Pancreas (tissue), 10 donors: ENCODE data around the gene HOXD12. TPM values are rescaled to one million over a fixed set of nuclear protein-coding genes. Genes with fewer than 3 reads are reported as not detected.

Experiments used
- ATAC-seq, 4 donors: fragments of 200-7000 bp; cut with Tn5 transposase; one replicate each; pipeline versions ENCODE4 v1.8.0 to v1.9.1; 2020; ENCODE audit warnings: mild to moderate bottlenecking in 4 of 4, moderate library complexity in 4 of 4
- DNase-seq, 6 donors: peaks; one replicate each; pipeline ENCODE4 v3.0.0-alpha.2; 2020
- FAIRE-seq: peaks from 2 replicates; lab custom pipeline; 2012; peaks lifted over from hg19 to GRCh38; lab: Jason Lieb, UNC
- H3K27ac ChIP-seq, 4 donors: fragments of 200-600 bp; sonication (generic); 1 replicate in 3 of 4; 2 replicates in 1 of 4; pipeline versions ENCODE4 v1.5.0 to v1.8.0; 2020
- H3K27me3 ChIP-seq, 4 donors: fragments of 200-600 bp; one replicate each; pipeline ENCODE4 v1.8.0; 2021
- H3K36me3 ChIP-seq, 3 donors: fragments of 200-600 bp; sonication (generic) in 1 of 3; one replicate each; pipeline versions ENCODE4 v1.5.0 to v1.8.0; 2020 to 2021
- H3K4me1 ChIP-seq, 3 donors: fragments of 200-600 bp; one replicate each; pipeline ENCODE4 v1.8.0; 2021
- H3K4me3 ChIP-seq, 4 donors: fragments of 200-600 bp; sonication (generic) in 2 of 4; one replicate each; pipeline versions ENCODE4 v1.5.0 to v1.8.0; 2020 to 2021
- H3K9me3 ChIP-seq, 4 donors: fragments of 200-600 bp; one replicate each; pipeline ENCODE4 v1.8.0; 2021
- WGBS, 2 donors: extraction: QIAGEN DNeasy Blood & Tissue Kit; methylation state at CpG; one replicate each; pipeline ENCODE4 v1.1.7; 2013; 5-methylcytosine and 5-hydroxymethylcytosine counted together
- intact Hi-C, 3 donors: fragments of 100-400 bp; cut with DNase I; formaldehyde crosslinking; loops; one replicate each; pipeline versions ENCODE4 v1.11.1 to v1.14.2; 2022
- polyA plus RNA-seq, 2 donors: library from polyadenylated mRNA; stranded (reverse); fragments of 200-250 nt; gene quantifications; one replicate each; pipeline ENCODE4 v1.2.3, GENCODE V29; 2013
- total RNA-seq, 6 donors: library from RNA; stranded (reverse); fragmentation: NEBNext Ultra II Directional in 4 of 6; extraction: Animal tissue kit (Norgen Biotek cat#: 25700) in 4 of 6; gene quantifications; one replicate each; pipeline versions ENCODE4 v1.2.1 to v1.2.4, GENCODE V29; 2021 to 2023
- TF ChIP-seq, protein P1 (sequence below), 4 donors: fragments of 200-600 bp; sonication (generic) in 3 of 4; IDR thresholded peaks; one replicate each; pipeline versions ENCODE4 v1.5.0 to v1.8.0; 2021; ENCODE audit warnings: antibody characterized with exemption in 4 of 4
- donor health status: healthy with polysubstance abuse.
- donor health status: DM: no; HTN: no; CAD: no; lungs with moderate emphysema.
- donor health status: DM: no; HTN: no; CAD: no.
- donor health status: control.
- donor health status: control.
- donor health status: Bipolar disorder and iron deficiency.
- donor health status: DM: yes; HTN: yes; CAD: no.
- donor health status: DM: no; HTN: no; CAD: no.
- donor health status: DM: no; HTN: no; CAD: no.
- donor health status: DM: yes; HTN: yes; CAD: no.

Gene HOXD12
- total and polyA plus RNA-seq, 8 donors, result not detected

DNA sequence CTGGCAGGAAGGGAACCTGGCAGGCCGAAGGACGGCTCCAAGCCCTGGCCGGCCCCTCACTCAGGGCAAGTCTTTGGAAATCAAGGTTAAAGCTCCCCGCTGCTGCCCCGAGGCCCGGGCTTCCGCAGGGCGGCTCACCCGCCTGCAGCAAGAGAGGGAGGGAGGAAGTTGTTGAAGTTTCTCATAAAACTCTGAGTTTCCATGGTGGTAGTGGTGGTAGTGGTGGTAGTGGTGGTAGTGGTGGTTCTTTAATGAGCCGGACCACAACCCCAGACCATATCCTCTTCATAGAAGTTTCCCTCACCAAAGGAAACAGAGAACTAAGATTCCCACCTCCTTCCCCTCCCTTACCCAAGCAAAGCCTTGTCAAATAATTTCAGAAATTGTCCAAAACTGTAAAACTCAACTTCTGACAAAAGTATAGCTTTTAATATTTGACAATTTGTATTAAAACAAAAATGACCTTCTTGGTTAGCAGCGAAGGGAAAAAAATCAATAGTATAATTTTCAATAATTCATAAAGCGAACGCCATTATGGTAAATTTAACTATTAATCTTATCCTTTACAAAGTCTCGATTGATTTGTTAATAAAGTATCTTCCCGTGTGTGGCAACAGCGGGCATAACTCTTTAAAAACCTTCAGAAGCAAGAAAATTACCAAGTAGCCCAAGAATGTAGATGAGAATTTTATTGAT, 15.5 kb downstream of the HOXD12 start:
- Histone ChIP-seq H3K4me1 (no peaks in the 10 kb centered on the region), H3K27me3 (peaks cover 8 to 95% (median 39%) of the 10 kb centered on the region in 4 donors), H3K27ac (no peak overlapping the region), H3K36me3 (no peaks in the 10 kb centered on the region), H3K9me3 (no peaks in the 10 kb centered on the region), H3K4me3 (no peak overlapping the region)
- 16 to 18% methylated on average over 16 of the region's 16 CpGs for WGBS, 2 donors
- no peak for FAIRE-seq
- DNase-seq, result no peak
- intact Hi-C loops, result no loop called here
- TF ChIP-seq, protein P1, sequence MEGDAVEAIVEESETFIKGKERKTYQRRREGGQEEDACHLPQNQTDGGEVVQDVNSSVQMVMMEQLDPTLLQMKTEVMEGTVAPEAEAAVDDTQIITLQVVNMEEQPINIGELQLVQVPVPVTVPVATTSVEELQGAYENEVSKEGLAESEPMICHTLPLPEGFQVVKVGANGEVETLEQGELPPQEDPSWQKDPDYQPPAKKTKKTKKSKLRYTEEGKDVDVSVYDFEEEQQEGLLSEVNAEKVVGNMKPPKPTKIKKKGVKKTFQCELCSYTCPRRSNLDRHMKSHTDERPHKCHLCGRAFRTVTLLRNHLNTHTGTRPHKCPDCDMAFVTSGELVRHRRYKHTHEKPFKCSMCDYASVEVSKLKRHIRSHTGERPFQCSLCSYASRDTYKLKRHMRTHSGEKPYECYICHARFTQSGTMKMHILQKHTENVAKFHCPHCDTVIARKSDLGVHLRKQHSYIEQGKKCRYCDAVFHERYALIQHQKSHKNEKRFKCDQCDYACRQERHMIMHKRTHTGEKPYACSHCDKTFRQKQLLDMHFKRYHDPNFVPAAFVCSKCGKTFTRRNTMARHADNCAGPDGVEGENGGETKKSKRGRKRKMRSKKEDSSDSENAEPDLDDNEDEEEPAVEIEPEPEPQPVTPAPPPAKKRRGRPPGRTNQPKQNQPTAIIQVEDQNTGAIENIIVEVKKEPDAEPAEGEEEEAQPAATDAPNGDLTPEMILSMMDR (IDR thresholded peaks at IDR 0.05), result no peak
- no peak for ATAC-seq

DNA sequence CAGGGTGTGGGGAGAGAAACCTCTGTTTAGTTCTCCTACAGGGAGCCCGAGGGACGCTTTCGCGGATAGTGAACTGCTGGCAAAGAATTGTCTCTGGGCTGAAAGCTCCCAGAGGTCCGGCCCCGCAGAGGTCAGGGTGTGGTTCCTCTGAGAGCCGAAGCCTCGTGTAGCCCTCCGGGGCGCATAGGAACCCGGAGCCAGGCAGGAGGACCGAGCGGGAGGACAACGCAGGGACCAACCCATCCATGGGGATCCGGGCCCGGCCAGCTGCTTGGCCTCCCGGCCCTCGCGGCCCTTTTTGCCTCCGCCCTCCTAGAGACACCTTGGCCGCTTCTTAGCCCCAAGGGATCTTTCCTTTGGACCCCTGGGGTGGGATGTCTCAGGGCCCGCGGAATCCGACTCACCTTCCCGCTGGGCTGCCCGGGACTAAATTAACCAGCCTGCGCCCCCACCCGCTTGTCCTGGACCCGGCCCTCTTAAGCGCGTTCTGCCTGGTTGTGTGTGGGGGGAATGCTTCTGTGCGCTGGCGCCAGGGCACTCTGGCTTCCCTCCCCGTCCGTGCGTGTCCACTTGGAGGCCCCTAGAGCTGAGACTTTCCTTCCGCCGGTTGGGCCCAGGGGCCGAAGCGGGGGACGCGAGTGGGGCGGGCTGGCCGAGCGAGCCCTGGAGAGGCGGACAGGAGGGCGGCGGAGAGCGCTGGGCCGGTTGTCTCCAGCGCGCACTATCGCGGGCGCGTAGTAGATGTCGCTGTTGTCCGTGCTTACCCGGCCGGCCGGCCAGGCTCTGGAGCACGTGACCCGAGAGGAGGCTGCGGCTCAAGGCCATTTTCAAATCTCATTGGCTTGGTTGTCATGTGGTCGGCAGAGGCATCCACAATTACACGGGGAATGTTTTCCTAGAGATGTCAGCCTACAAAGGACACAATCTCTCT, 16.6 kb downstream of the HOXD12 start, which contains the start of gene HOXD10:
Gene HOXD10, plus strand, starts transcription at position 896 of the 931 bp plus-strand sequence. CDS start 56 bp downstream, outside the sequence.
- Histone ChIP-seq H3K9me3 (no peaks in the 10 kb centered on the region), H3K4me3 (no peak within 1 kb of the TSS), H3K4me1 (no peaks in the 10 kb centered on the region), H3K36me3 (no peaks in the 10 kb centered on the region), H3K27ac (no peak within 1 kb of the TSS), H3K27me3 (peaks cover 2 to 95% (median 32%) of the 10 kb centered on the region in 4 donors)
- WGBS, 2 donors, result 7 to 8% methylated on average over 58 to 66 of the region's 66 CpGs
- DNase-seq (no peak), FAIRE-seq (no peak), ATAC-seq (peak in 3 of 4 donors; percentile 35 to 43 (median 39))
- intact Hi-C loops, result no loop called here
- TF ChIP-seq, protein P1 (IDR thresholded peaks at IDR 0.05), result no peak

DNA sequence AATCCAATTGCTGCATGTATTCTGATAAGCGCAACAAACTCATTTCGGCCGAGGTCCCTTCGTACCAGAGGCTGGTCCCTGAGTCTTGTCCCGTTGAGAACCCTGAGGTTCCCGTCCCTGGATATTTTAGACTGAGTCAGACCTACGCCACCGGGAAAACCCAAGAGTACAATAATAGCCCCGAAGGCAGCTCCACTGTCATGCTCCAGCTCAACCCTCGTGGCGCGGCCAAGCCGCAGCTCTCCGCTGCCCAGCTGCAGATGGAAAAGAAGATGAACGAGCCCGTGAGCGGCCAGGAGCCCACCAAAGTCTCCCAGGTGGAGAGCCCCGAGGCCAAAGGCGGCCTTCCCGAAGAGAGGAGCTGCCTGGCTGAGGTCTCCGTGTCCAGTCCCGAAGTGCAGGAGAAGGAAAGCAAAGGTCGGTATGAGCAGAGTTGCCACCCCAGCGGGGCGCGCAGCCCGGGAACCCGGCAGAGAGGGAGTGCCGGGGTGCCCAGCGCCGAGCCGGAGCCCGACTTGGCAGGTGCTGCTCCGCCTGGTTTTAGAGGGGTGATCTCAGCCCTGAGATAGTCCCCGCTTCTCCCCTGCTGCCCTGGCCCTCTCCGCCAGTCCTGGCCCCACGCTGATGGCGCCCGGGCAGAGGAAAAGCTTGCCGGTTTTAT, 17.7 kb downstream of the HOXD12 start:
- no peak for DNase-seq
- no peak overlapping the region for H3K4me3 ChIP-seq
- WGBS, 2 donors, result 13 to 19% methylated on average over 36 to 40 of the region's 40 CpGs
- FAIRE-seq, result no peak
- H3K27ac ChIP-seq, result no peak overlapping the region
- H3K4me1 ChIP-seq, result peaks cover 0 to 1% (median 0%) of the 10 kb centered on the region in 3 donors
- intact Hi-C loops, result no loop called here
- no peaks in the 10 kb centered on the region for H3K36me3 ChIP-seq
- TF ChIP-seq, protein P1 (IDR thresholded peaks at IDR 0.05), result no peak
- no peaks in the 10 kb centered on the region for H3K9me3 ChIP-seq
- ATAC-seq, result no peak
- H3K27me3 ChIP-seq, result peaks cover 0 to 96% (median 38%) of the 10 kb centered on the region in 4 donors

DNA sequence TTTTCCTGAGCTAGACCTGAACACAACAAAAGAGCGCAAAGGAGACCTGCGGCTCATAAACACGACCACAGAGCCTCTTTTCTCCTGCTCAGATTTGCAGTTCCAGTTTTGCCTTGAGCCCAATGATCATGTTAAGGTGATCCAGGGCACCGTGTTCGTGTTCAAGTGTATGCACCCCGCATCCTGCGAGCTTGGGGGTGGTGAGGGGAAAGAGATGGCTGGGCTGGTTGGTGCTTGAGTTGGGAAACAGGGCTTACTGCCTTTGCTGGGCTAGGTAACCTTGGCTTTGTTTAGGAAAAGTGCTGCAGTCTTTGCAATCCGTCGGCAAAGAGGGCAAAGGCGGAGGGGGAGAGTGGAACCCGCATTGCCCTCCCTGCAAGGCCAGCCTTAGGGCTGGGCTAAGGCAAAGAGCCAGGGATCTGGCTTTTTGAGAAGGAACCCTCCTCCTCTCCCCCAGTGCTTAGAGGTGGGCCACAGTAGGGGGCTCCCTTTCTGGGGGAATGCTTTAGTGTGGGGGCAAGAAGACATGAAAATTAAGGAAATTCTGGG, 18.3 kb downstream of the HOXD12 start:
- Histone ChIP-seq H3K36me3 (no peaks in the 10 kb centered on the region), H3K4me1 (peaks cover 0 to 5% (median 0%) of the 10 kb centered on the region in 3 donors), H3K27ac (no peak overlapping the region), H3K9me3 (no peaks in the 10 kb centered on the region), H3K27me3 (peaks cover 0 to 96% (median 41%) of the 10 kb centered on the region in 4 donors), H3K4me3 (no peak overlapping the region)
- TF ChIP-seq, protein P1 (IDR thresholded peaks at IDR 0.05), result no peak
- WGBS, 2 donors, result 8 to 9% methylated on average over 11 of the region's 11 CpGs
- ATAC-seq (no peak), DNase-seq (no peak), FAIRE-seq (no peak)
- intact Hi-C loops, result no loop called here
